Stomach (tissue), 4 donors: Measurements from ENCODE around the gene IL17RE.

Experiments used
- CTCF ChIP-seq, 7 experiments: fragments of 450-650 bp in 4 of 7; fragments of 200-600 bp in 3 of 7; sonication (generic) in 3 of 7; IDR thresholded peaks; one replicate each; pipeline ENCODE4 v1.5.1; 2016 to 2019; ENCODE audit warnings: antibody characterized with exemption in 7 of 7, control low read depth in 2 of 7, mild to moderate bottlenecking in 1 of 7
- EP300 ChIP-seq: sonication (generic); formaldehyde crosslinking; IDR thresholded peaks from one replicate; pipeline ENCODE4 v1.6.1; 2017; ENCODE audit warnings: antibody characterized with exemption
- POLR2A ChIP-seq, 4 donors: fragments of 450-650 bp; IDR thresholded peaks; one replicate each; pipeline ENCODE4 v1.6.1; 2016; ENCODE audit warnings: antibody characterized with exemption in 4 of 4, control low read depth in 2 of 4, mild to moderate bottlenecking in 1 of 4, moderate library complexity in 1 of 4

- TF ChIP-seq CTCF (IDR thresholded peaks at IDR 0.05) (no peak), POLR2A (IDR thresholded peaks at IDR 0.05) (no peak), EP300 (no peak)
Measured at GRCh38 chr3:9955067-9955502, 52.4 kb downstream of the IL17RE start.
